ENCODE measurements around the gene SRPX.

SRPX gene

GRCh38 chrX:38138157-38138891 lies 82.3 kb downstream of the SRPX start:
- no peak for DNase-seq

GRCh38 chrX:38129366-38129765 lies 91.3 kb downstream of the SRPX start:
- no peak for DNase-seq

- DNase-seq, result no peak
Observed at GRCh38 chrX:38127961-38128360, 92.7 kb downstream of the SRPX start.

GRCh38 chrX:38126179-38126578 lies 94.5 kb downstream of the SRPX start:
- DNase-seq, result no peak

GRCh38 chrX:38124000-38124399 lies 96.7 kb downstream of the SRPX start:
- DNase-seq, result no peak

- DNase-seq, result no peak
Observed at GRCh38 chrX:38117485-38117884, 103.2 kb downstream of the SRPX start.

GRCh38 chrX:38116706-38117105 lies 104.0 kb downstream of the SRPX start:
- no peak for DNase-seq

GRCh38 chrX:38112566-38112965 lies 108.1 kb downstream of the SRPX start:
- DNase-seq, result no peak

GRCh38 chrX:38111196-38111595 lies 109.5 kb downstream of the SRPX start:
- no peak for DNase-seq

GRCh38 chrX:38110231-38110630 lies 110.4 kb downstream of the SRPX start:
- DNase-seq, result no peak

- DNase-seq, result no peak
Observed at GRCh38 chrX:38109042-38109898, 111.4 kb downstream of the SRPX start.

- no peak for DNase-seq
Observed at GRCh38 chrX:38108364-38108763, 112.3 kb downstream of the SRPX start.

GRCh38 chrX:38106991-38107655 lies 113.5 kb downstream of the SRPX start:
- no peak for DNase-seq

GRCh38 chrX:38105216-38105725 lies 115.4 kb downstream of the SRPX start:
- no peak for DNase-seq

- no peak for DNase-seq
Observed at GRCh38 chrX:38103857-38104812, 116.5 kb downstream of the SRPX start.

GRCh38 chrX:38102875-38103274 lies 117.8 kb downstream of the SRPX start:
- DNase-seq, result no peak

- no peak for DNase-seq
Observed at GRCh38 chrX:38102240-38102639, 118.4 kb downstream of the SRPX start.

GRCh38 chrX:38099688-38100087 lies 121.0 kb downstream of the SRPX start:
- DNase-seq, result no peak

Data from activated CD4-positive, alpha-beta T cell treated with anti-CD3 and anti-CD28 coated beads, Interleukin-2, amount 50 U/mL, for 16 hours (primary cell).